Uterus (tissue), 4 donors: ENCODE measurements around the gene ABT1. TPM values are rescaled to one million over a fixed set of nuclear protein-coding genes. Genes with fewer than 3 reads are reported as not detected.

Experiments
- DNase-seq, 2 donors: peaks; one replicate each; pipeline ENCODE4 v3.0.0-alpha.2; 2019 to 2020
- H3K27ac ChIP-seq, 2 donors: fragments of 200-600 bp; sonication (generic); 1 replicate in 1 of 2; 2 replicates in 1 of 2; pipeline ENCODE4 v1.5.1; 2016 to 2018
- H3K27me3 ChIP-seq, 2 donors: fragments of 200-600 bp; sonication (generic); one replicate each; pipeline ENCODE4 v1.5.1; 2018 to 2019; ENCODE audit warnings: control low read depth in 1 of 2
- H3K36me3 ChIP-seq, 2 donors: fragments of 200-600 bp; sonication (generic); one replicate each; pipeline ENCODE4 v1.5.1; 2019; ENCODE audit warnings: control low read depth in 1 of 2
- H3K4me1 ChIP-seq, 2 donors: fragments of 200-600 bp; sonication (generic); one replicate each; pipeline ENCODE4 v1.5.1; 2018 to 2019; ENCODE audit warnings: control low read depth in 1 of 2
- H3K4me3 ChIP-seq, 2 donors: fragments of 200-600 bp; sonication (generic); 1 replicate in 1 of 2; 2 replicates in 1 of 2; pipeline ENCODE4 v1.5.1; 2018 to 2019; ENCODE audit warnings: mild to moderate bottlenecking in 1 of 2
- H3K9me3 ChIP-seq, 2 donors: fragments of 200-600 bp; sonication (generic); one replicate each; pipeline ENCODE4 v1.5.1; 2019; ENCODE audit warnings: control low read depth in 1 of 2
- POLR2A ChIP-seq, 2 donors: fragments of 450-650 bp; IDR thresholded peaks; one replicate each; pipeline ENCODE4 v1.6.1; 2016; ENCODE audit warnings: antibody characterized with exemption in 2 of 2, mild to moderate bottlenecking in 1 of 2, moderate library complexity in 1 of 2
- intact Hi-C: fragments of 100-400 bp; cut with DNase I; formaldehyde crosslinking; loops from one replicate; pipeline ENCODE4 v1.15.1; 2023; ENCODE audit warnings: low total_unique reads
- total RNA-seq, 4 donors: library from RNA; depleted of rRNA in 3 of 4; stranded (reverse); fragments of >200 nt in 3 of 4; gene quantifications; one replicate each; pipeline versions ENCODE4 v1.1.0 to v1.2.4, GENCODE V29; 2014 to 2023
- TF ChIP-seq, protein P1 (sequence below), 4 experiments: fragments of 200-600 bp in 2 of 4; fragments of 450-650 bp in 2 of 4; sonication (generic) in 2 of 4; IDR thresholded peaks; one replicate each; pipeline ENCODE4 v1.5.1; 2016 to 2019; ENCODE audit warnings: antibody characterized with exemption in 4 of 4, mild to moderate bottlenecking in 2 of 4, moderate library complexity in 1 of 4
- donor health status: DM: yes; HTN: yes; CAD: no.

ABT1 gene
- total RNA-seq, 4 donors from 2014 or later, result 10.5 to 18.7 (median 16.1) TPM

DNA sequence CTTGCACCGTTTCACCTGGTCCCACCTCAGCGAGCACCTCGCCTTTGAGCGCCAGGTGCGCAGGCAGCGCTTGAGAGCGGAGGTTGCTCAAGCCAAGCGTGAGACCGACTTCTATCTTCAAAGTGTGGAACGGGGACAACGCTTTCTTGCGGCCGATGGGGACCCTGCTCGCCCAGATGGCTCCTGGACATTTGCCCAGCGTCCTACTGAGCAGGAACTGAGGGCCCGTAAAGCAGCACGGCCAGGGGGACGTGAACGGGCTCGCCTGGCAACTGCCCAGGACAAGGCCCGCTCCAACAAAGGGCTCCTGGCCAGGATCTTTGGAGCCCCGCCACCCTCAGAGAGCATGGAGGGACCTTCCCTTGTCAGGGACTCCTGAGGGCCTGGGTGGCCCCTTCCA is 1.5 kb downstream of the ABT1 start:
- peak in 1 of 2 donors; percentile 30 for DNase-seq
- intact Hi-C loops, result loop anchor here (5.0 kb wide), 1 partner anchor 256 kb away; no protein-coding TSS in a partner anchor
- H3K4me3 ChIP-seq, result no peak overlapping the region
- H3K27me3 ChIP-seq, result peaks cover 0 to 11% of the 10 kb centered on the region in 2 donors
- H3K36me3 ChIP-seq, result no peaks in the 10 kb centered on the region
- H3K27ac ChIP-seq, result no peak overlapping the region
- no peak for TF ChIP-seq POLR2A (IDR thresholded peaks at IDR 0.05)
- TF ChIP-seq, protein P1, sequence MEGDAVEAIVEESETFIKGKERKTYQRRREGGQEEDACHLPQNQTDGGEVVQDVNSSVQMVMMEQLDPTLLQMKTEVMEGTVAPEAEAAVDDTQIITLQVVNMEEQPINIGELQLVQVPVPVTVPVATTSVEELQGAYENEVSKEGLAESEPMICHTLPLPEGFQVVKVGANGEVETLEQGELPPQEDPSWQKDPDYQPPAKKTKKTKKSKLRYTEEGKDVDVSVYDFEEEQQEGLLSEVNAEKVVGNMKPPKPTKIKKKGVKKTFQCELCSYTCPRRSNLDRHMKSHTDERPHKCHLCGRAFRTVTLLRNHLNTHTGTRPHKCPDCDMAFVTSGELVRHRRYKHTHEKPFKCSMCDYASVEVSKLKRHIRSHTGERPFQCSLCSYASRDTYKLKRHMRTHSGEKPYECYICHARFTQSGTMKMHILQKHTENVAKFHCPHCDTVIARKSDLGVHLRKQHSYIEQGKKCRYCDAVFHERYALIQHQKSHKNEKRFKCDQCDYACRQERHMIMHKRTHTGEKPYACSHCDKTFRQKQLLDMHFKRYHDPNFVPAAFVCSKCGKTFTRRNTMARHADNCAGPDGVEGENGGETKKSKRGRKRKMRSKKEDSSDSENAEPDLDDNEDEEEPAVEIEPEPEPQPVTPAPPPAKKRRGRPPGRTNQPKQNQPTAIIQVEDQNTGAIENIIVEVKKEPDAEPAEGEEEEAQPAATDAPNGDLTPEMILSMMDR (IDR thresholded peaks at IDR 0.05), result no peak
- H3K4me1 ChIP-seq, result peaks cover 0 to 8% of the 10 kb centered on the region in 2 donors
- H3K9me3 ChIP-seq, result no peaks in the 10 kb centered on the region

DNA sequence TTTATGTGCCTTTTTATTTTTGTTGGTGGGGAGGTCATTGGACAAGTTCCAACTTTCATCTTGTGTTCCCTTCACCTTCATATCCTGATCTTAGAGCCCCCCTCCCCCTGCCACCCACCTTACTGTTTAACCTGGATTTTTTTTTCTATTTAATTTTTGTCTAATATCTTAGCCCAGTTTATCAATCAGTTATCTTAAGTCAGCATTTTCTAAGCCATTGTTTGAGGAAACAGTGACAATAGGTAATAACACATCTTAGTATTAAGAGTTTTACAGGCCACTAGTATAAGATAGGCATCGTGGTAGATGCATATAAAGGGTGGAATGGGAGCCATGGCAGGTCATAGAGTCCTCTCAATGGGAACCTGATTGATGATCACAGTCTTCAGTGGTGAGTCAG is 2.4 kb downstream of the ABT1 start:
- TF ChIP-seq POLR2A (IDR thresholded peaks at IDR 0.05), result no peak
- TF ChIP-seq, protein P1 (IDR thresholded peaks at IDR 0.05), result no peak
- H3K9me3 ChIP-seq, result no peaks in the 10 kb centered on the region
- H3K4me1 ChIP-seq, result peaks cover 0 to 8% of the 10 kb centered on the region in 2 donors
- no peak overlapping the region for H3K27ac ChIP-seq
- intact Hi-C loops, result loop anchor here (5.0 kb wide), 1 partner anchor 257 kb away; no protein-coding TSS in a partner anchor
- H3K4me3 ChIP-seq, result no peak overlapping the region
- no peak for DNase-seq
- H3K27me3 ChIP-seq, result peaks cover 0 to 2% of the 10 kb centered on the region in 2 donors
- H3K36me3 ChIP-seq, result no peaks in the 10 kb centered on the region

DNA sequence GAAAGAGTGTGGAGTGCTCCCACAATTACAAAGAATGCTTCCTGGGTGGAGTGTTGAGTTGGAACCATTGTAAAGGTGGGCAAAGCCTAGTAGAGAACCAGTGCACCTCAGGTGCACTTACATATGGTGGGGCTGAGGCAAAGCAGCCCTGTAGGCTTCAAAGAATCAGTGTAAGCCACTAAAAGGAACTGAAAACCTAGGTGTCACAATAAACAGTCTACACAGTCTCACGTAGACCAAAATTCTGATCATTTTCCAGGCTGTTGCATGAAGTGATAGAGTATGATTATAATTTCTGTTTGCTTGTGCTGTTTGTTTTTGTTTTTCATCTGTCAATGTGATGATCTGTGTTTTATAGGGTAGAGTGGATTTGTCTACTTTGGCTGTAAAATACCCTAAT is 2.8 kb downstream of the ABT1 start:
- intact Hi-C loops, result loop anchor here (5.0 kb wide), 1 partner anchor 257 kb away; no protein-coding TSS in a partner anchor
- H3K4me1 ChIP-seq, result peaks cover 0 to 8% of the 10 kb centered on the region in 2 donors
- H3K9me3 ChIP-seq, result no peaks in the 10 kb centered on the region
- no peak for TF ChIP-seq POLR2A (IDR thresholded peaks at IDR 0.05)
- TF ChIP-seq, protein P1 (IDR thresholded peaks at IDR 0.05), result no peak
- H3K27me3 ChIP-seq, result no peaks in the 10 kb centered on the region
- H3K36me3 ChIP-seq, result no peaks in the 10 kb centered on the region
- H3K27ac ChIP-seq, result no peak overlapping the region
- no peak for DNase-seq
- no peak overlapping the region for H3K4me3 ChIP-seq

GRCh38 chr6:26600759-26601158 is 4.0 kb downstream of the ABT1 start:
- no peaks in the 10 kb centered on the region for H3K9me3 ChIP-seq
- no peak overlapping the region for H3K27ac ChIP-seq
- no peaks in the 10 kb centered on the region for H3K27me3 ChIP-seq
- TF ChIP-seq POLR2A (IDR thresholded peaks at IDR 0.05), result no peak
- TF ChIP-seq, protein P1 (IDR thresholded peaks at IDR 0.05), result no peak
- no peaks in the 10 kb centered on the region for H3K36me3 ChIP-seq
- no peak overlapping the region for H3K4me3 ChIP-seq
- no peak for DNase-seq
- H3K4me1 ChIP-seq, result peaks cover 0 to 8% of the 10 kb centered on the region in 2 donors
- intact Hi-C loops, result no loop called here

- H3K27me3 ChIP-seq, result no peaks in the 10 kb centered on the region
- no peak for DNase-seq
- intact Hi-C loops, result no loop called here
- no peaks in the 10 kb centered on the region for H3K9me3 ChIP-seq
- H3K27ac ChIP-seq, result no peak overlapping the region
- H3K4me1 ChIP-seq, result peaks cover 0 to 8% of the 10 kb centered on the region in 2 donors
- TF ChIP-seq, protein P1 (IDR thresholded peaks at IDR 0.05), result no peak
- no peak for TF ChIP-seq POLR2A (IDR thresholded peaks at IDR 0.05)
- H3K4me3 ChIP-seq, result no peak overlapping the region
- no peaks in the 10 kb centered on the region for H3K36me3 ChIP-seq
These were observed 5.5 kb downstream of the ABT1 start for GRCh38 chr6:26602262-26602661.
